ENCODE results near the gene FAM237A.

FAM237A gene

DNA sequence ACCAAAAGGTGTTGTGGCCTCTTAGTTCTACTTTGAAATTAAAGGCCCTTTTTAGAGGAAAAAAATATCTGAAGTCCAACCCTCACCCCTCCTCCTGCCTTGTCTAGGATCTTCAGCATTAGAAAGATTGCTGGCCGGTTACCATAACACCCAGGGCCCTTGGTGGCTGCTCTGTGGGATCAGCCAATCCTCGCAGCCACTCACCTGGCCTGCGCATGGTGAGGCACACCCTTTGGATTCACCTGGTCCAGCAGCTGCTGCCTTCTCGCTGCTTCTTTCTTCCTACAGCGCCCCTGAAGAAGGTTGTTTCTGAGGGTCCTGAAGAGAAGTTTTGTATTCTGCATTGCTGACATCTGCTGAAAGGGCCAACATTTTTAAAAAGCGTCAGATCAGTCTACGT, 50.7 kb downstream of the FAM237A start:
- Histone ChIP-seq H3K36me3 (ENCODE audit: insufficient read depth, low read length) (no peaks in the 10 kb centered on the region), H3K27me3 (ENCODE audit: control insufficient read depth, insufficient read depth, low read length) (peaks cover 19% of the 10 kb centered on the region), H3K4me2 (ENCODE audit: low read length) (no peak overlapping the region), H3K4me3 (ENCODE audit: low read length) (no peak overlapping the region), H3K4me1 (ENCODE audit: control insufficient read depth, insufficient read depth, low read length) (no peaks in the 10 kb centered on the region), H3K9ac (ENCODE audit: low read depth, low read length) (no peak overlapping the region), H3K9me3 (replicated peaks; ENCODE audit: low read length) (no peaks in the 10 kb centered on the region)

DNA sequence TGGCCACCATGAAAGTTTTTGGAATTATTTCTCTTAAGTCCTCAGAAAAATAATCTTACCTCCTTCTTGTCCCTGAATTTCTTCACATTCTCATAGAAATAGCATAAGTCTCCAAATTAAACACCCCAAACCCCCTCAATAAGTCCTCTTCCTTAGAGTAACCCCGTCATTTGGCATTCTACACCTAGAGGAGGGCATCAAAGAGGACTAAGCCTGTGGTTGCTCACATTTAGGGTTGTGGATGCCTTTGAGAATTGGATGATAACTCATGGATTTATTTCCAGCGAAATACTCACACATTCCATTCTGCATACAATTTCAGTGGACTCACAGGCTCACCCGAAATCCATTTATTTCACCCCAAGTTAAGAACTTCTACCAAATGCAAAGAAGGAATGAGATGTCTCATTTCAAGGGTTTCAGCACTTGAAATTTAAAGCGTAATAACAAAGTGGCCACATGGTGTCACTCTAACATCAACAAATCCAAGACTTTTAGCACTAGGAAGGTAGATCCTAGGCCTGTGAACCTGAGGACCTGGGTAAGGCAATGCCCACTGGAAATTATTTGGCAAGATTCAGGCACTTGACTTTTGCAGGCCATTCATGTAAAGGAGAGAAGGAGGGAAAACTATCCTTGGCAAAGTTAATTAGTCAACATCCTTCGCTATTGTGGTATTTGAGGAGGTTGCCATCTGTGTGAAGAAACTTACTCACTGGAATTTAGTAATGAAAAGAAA, 51.3 kb downstream of the FAM237A start:
- no peaks in the 10 kb centered on the region for H3K36me3 ChIP-seq (ENCODE audit: insufficient read depth, low read length)
- peaks cover 16% of the 10 kb centered on the region for H3K27me3 ChIP-seq (ENCODE audit: control insufficient read depth, insufficient read depth, low read length)
- no peak overlapping the region for H3K9ac ChIP-seq (ENCODE audit: low read depth, low read length)
- no peak overlapping the region for H3K4me2 ChIP-seq (ENCODE audit: low read length)
- no peaks in the 10 kb centered on the region for H3K4me1 ChIP-seq (ENCODE audit: control insufficient read depth, insufficient read depth, low read length)
- H3K4me3 ChIP-seq (ENCODE audit: low read length) = no peak overlapping the region
- H3K9me3 ChIP-seq (replicated peaks; ENCODE audit: low read length) = no peaks in the 10 kb centered on the region

DNA sequence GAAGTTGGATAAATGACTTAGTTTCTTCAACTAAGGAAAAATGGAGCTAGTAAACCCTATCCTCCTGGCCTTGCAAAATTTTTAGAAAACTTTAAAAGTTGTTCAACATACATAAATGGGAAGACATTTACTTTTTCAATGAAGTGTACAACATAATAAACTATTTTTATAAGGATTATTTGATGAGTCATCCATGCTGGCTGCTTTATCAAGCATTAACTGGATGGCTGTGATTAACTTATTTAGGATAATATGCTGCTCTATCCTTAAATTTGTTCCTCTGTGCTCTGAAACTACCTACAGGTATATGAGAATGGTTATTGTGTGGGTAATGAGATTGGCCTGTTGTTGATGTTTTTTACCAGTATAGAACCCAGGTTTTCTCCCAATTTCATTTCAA, 54.6 kb downstream of the FAM237A start:
- Histone ChIP-seq H3K4me3 (ENCODE audit: low read length) (no peak overlapping the region), H3K4me2 (ENCODE audit: low read length) (no peak overlapping the region), H3K4me1 (ENCODE audit: control insufficient read depth, insufficient read depth, low read length) (no peaks in the 10 kb centered on the region)

DNA sequence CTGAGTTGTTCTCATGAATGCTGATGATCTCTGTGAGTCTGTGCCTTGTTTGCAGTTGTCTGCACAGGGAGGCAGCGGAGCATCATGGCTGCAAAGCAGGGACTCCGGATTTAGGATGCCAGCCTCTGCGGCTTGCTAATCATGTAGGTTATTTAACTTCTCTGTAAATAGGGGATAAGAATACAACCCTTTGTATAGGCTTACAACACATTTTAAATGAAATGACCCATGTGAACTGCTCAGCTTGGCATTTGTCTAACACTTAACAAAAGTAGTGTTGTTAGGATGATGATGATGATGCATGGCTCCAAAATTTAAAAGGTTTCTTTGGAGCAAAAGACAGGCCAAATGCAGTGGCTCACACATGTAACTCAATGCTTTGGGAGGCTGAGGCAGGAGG, 56.5 kb downstream of the FAM237A start:
- no peaks in the 10 kb centered on the region for H3K4me1 ChIP-seq (ENCODE audit: control insufficient read depth, insufficient read depth, low read length)

More for the DNA sequence above, 54.6 kb downstream of the FAM237A start:
- peaks cover 13% of the 10 kb centered on the region for H3K27me3 ChIP-seq (ENCODE audit: control insufficient read depth, insufficient read depth, low read length)
- no peak overlapping the region for H3K9ac ChIP-seq (ENCODE audit: low read depth, low read length)
- H3K36me3 ChIP-seq (ENCODE audit: insufficient read depth, low read length) = no peaks in the 10 kb centered on the region
- no peaks in the 10 kb centered on the region for H3K9me3 ChIP-seq (replicated peaks; ENCODE audit: low read length)

More for the DNA sequence above, 56.5 kb downstream of the FAM237A start:
- Histone ChIP-seq H3K36me3 (ENCODE audit: insufficient read depth, low read length) (no peaks in the 10 kb centered on the region), H3K9ac (ENCODE audit: low read depth, low read length) (no peak overlapping the region), H3K4me2 (ENCODE audit: low read length) (no peak overlapping the region), H3K27me3 (ENCODE audit: control insufficient read depth, insufficient read depth, low read length) (peaks cover 20% of the 10 kb centered on the region), H3K4me3 (ENCODE audit: low read length) (no peak overlapping the region), H3K9me3 (replicated peaks; ENCODE audit: low read length) (no peaks in the 10 kb centered on the region)

All from skeletal muscle satellite cell (primary cell).